ENCODE data around the gene PTH1R. TPM values are rescaled to one million over a fixed set of nuclear protein-coding genes. Genes with fewer than 3 reads are reported as not detected.

The PTH1R gene
- total RNA-seq, 4 donors from 2014 or later = 0.40 to 1.9 (median 1.5) TPM

DNA sequence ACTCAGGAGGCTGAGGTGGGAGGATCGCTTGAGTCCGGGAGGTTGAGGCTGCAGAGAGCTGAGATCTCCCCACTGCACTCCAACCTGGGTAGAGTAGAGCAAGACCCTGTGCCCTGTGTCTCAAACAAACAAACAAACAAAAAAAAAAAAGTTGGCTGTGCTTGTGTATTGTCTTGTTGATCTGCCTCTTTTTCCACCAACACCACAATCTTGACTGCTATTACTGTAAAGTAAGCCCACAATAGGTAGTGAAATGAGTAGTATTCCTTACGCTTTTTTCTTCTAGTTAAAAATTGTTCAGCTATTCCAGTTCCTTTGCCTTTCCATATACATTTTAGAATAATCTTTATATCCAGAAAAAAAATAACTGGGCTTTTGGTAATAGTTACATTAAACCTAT, 35.5 kb downstream of the PTH1R start:
- WGBS, 2 donors = 72 to 95% methylated on average over 3 of the region's 3 CpGs
- Histone ChIP-seq H3K9me3 (no peaks in the 10 kb centered on the region), H3K4me3 (no peak overlapping the region), H3K27me3 (peaks cover 0 to 5% (median 0%) of the 10 kb centered on the region in 4 donors), H3K27ac (no peak overlapping the region), H3K36me3 (peaks cover 0 to 23% (median 0%) of the 10 kb centered on the region in 3 donors), H3K4me1 (peaks cover 16 to 36% (median 17%) of the 10 kb centered on the region in 3 donors)
- intact Hi-C loops (cut with DNase I) = no loop called here
- no peak for DNase-seq
- TF ChIP-seq, protein P1, sequence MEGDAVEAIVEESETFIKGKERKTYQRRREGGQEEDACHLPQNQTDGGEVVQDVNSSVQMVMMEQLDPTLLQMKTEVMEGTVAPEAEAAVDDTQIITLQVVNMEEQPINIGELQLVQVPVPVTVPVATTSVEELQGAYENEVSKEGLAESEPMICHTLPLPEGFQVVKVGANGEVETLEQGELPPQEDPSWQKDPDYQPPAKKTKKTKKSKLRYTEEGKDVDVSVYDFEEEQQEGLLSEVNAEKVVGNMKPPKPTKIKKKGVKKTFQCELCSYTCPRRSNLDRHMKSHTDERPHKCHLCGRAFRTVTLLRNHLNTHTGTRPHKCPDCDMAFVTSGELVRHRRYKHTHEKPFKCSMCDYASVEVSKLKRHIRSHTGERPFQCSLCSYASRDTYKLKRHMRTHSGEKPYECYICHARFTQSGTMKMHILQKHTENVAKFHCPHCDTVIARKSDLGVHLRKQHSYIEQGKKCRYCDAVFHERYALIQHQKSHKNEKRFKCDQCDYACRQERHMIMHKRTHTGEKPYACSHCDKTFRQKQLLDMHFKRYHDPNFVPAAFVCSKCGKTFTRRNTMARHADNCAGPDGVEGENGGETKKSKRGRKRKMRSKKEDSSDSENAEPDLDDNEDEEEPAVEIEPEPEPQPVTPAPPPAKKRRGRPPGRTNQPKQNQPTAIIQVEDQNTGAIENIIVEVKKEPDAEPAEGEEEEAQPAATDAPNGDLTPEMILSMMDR (IDR thresholded peaks at IDR 0.05) = no peak
- TF ChIP-seq POLR2A (IDR thresholded peaks at IDR 0.05) = no peak

DNA sequence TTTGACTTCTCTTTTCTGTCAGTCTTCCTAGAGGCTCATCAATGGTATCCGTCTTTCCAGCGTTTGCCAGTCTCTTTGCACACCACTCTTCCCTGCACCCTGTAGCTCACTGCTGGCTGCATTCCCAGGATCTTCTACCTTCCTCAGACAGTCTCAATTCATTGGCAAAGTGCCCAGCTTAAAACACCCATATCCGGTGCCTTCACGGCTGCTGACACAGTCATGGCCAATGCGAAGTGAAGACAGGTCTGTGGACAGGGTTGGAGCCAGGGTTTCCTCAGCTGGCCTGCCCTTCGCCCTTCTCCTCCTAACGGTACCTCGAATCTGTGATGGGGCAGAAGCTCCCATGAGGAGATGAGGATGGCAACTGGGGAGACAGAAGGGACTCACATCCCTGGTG, 36.1 kb downstream of the PTH1R start:
- H3K9me3 ChIP-seq = no peaks in the 10 kb centered on the region
- H3K27me3 ChIP-seq = peaks cover 0 to 5% (median 0%) of the 10 kb centered on the region in 4 donors
- intact Hi-C loops (cut with DNase I) = no loop called here
- no peak overlapping the region for H3K4me3 ChIP-seq
- H3K27ac ChIP-seq = no peak overlapping the region
- peaks cover 12 to 30% (median 12%) of the 10 kb centered on the region in 3 donors for H3K4me1 ChIP-seq
- no peak for DNase-seq
- WGBS, 2 donors = 24 to 43% methylated on average over 2 to 8 of the region's 8 CpGs
- H3K36me3 ChIP-seq = peaks cover 0 to 29% (median 0%) of the 10 kb centered on the region in 3 donors
- TF ChIP-seq, protein P1 (IDR thresholded peaks at IDR 0.05) = no peak
- TF ChIP-seq POLR2A (IDR thresholded peaks at IDR 0.05) = no peak

DNA sequence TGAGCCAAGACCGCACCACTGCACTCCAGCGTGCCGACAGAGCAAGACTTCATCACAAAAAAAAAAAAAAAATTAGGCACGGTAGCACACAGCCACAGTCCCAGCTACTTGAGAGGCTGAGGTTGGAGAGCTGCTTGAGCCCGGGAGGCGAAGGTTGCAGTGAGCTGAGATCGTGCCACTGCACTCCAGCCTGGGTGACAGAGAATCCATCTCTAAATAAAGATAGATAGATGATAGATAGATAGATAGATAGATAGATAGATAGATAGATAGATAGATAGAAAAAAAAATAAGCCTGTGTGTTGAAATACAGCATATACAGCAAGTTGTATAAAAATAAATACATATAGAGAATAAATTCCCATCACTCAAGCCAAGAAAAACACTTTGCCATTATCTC, 37.3 kb downstream of the PTH1R start:
- intact Hi-C loops (cut with DNase I) = no loop called here
- DNase-seq = no peak

DNA sequence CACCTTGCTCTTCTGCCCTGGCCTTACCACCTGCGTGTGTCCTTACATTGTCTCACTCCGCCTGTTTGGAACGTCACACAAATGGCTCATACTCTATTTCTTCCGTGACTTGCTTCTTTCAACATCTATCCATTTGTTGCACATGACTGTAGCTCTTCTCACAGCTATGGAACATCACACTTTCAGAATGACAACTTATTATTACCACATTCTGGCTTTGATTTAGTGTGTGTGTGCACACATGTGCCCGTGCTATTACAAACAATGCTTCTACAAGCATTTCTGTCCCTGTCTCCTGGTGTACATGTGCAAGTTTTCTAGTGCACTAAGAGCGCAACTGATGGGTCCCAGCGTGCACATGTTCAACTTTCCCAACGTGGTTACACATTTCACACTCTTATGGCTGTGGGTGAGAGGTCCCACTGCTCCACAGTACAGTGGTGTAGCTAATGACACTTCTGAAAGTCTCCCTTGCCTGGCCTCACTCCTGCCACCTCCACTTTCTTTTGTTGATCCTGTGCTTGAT, 37.8 kb downstream of the PTH1R start:
- peaks cover 0 to 13% (median 0%) of the 10 kb centered on the region in 3 donors for H3K4me1 ChIP-seq
- H3K27ac ChIP-seq = no peak overlapping the region
- no peaks in the 10 kb centered on the region for H3K27me3 ChIP-seq
- no peak overlapping the region for H3K4me3 ChIP-seq
- TF ChIP-seq, protein P1 (IDR thresholded peaks at IDR 0.05) = no peak
- no peak for TF ChIP-seq POLR2A (IDR thresholded peaks at IDR 0.05)
- no peaks in the 10 kb centered on the region for H3K9me3 ChIP-seq
- intact Hi-C loops (cut with DNase I) = no loop called here
- H3K36me3 ChIP-seq = peaks cover 1 to 46% (median 1%) of the 10 kb centered on the region in 3 donors
- DNase-seq = no peak
- 77% methylated on average over 6 to 8 of the region's 8 CpGs for WGBS, 2 donors

More for the DNA sequence above, 37.3 kb downstream of the PTH1R start:
- H3K4me3 ChIP-seq = no peak overlapping the region
- no peaks in the 10 kb centered on the region for H3K9me3 ChIP-seq
- H3K36me3 ChIP-seq = peaks cover 0 to 41% (median 0%) of the 10 kb centered on the region in 3 donors
- peaks cover 0 to 18% (median under 1%) of the 10 kb centered on the region in 3 donors for H3K4me1 ChIP-seq
- no peak overlapping the region for H3K27ac ChIP-seq
- WGBS, 2 donors = 87% methylated on average over 6 to 7 of the region's 7 CpGs
- TF ChIP-seq POLR2A (IDR thresholded peaks at IDR 0.05) = no peak
- TF ChIP-seq, protein P1 (IDR thresholded peaks at IDR 0.05) = no peak
- no peaks in the 10 kb centered on the region for H3K27me3 ChIP-seq

DNA sequence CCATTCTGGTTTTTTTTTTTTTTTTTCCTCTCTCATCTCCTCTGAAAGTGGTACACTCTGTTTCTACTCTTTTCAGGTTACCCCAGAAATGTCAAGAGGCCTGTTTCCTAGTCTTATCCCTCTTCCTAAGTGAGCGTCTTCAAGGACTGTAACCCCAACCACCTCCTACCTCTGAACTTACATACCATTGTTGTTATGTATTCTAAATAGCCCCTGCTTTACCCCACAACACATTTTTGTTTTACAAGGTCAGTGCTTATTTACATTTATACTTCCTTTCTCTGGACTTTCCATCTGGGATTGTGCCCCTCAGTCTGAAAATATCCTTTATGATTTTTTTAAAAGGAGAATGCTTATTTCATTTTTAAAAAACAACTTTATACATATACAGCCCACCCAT, 38.8 kb downstream of the PTH1R start:
- TF ChIP-seq, protein P1 (IDR thresholded peaks at IDR 0.05) = no peak
- TF ChIP-seq POLR2A (IDR thresholded peaks at IDR 0.05) = no peak
- Histone ChIP-seq H3K27ac (no peak overlapping the region), H3K4me1 (peaks cover 0 to 12% (median 0%) of the 10 kb centered on the region in 3 donors), H3K4me3 (no peak overlapping the region), H3K36me3 (peaks cover 8 to 55% (median 10%) of the 10 kb centered on the region in 3 donors), H3K27me3 (no peaks in the 10 kb centered on the region), H3K9me3 (no peaks in the 10 kb centered on the region)
- no peak for DNase-seq
- 83 to 92% methylated on average over 1 of the region's 1 CpG for WGBS, 2 donors
- intact Hi-C loops (cut with DNase I) = no loop called here

All from esophagus squamous epithelium (tissue), 5 donors.